Vagina (tissue), 2 donors: ENCODE measurements around the gene CBX5. TPM values are rescaled to one million over a fixed set of nuclear protein-coding genes. Genes with fewer than 3 reads are reported as not detected.
A peak's percentile ranks its signal among the peaks of the same experiment; 100 is the strongest.

Experiments used
- DNase-seq, 2 donors: peaks; one replicate each; pipeline ENCODE4 v3.0.0-alpha.2; 2017; ENCODE audit errors: extremely low spot score in 2 of 2
- H3K27ac ChIP-seq: fragments of 200-600 bp; sonication (generic); one replicate; pipeline ENCODE4 v1.5.1; 2019
- H3K27me3 ChIP-seq: fragments of 200-600 bp; sonication (generic); one replicate; pipeline ENCODE4 v1.5.1; 2019
- H3K36me3 ChIP-seq, 2 donors: fragments of 200-600 bp; sonication (generic); one replicate each; pipeline ENCODE4 v1.5.1; 2017 to 2019
- H3K4me1 ChIP-seq: fragments of 200-600 bp; sonication (generic); one replicate; pipeline ENCODE4 v1.5.1; 2019
- H3K4me3 ChIP-seq, 2 donors: fragments of 200-600 bp; sonication (generic); 1 replicate in 1 of 2; 2 replicates in 1 of 2; pipeline ENCODE4 v1.5.1; 2016 to 2019
- H3K9me3 ChIP-seq: fragments of 200-600 bp; sonication (generic); one replicate; pipeline ENCODE4 v1.5.1; 2019
- CTCF ChIP-seq, 3 experiments: fragments of 450-650 bp in 2 of 3; fragments of 200-600 bp in 1 of 3; sonication (generic) in 1 of 3; IDR thresholded peaks; one replicate each; pipeline ENCODE4 v1.5.1; 2017 to 2019; ENCODE audit warnings: antibody characterized with exemption in 3 of 3, mild to moderate bottlenecking in 2 of 3, moderate library complexity in 2 of 3
- POLR2A ChIP-seq, 2 donors: fragments of 450-650 bp; IDR thresholded peaks; one replicate each; pipeline ENCODE4 v1.6.1; 2017; ENCODE audit warnings: antibody characterized with exemption in 2 of 2, mild to moderate bottlenecking in 2 of 2, moderate library complexity in 2 of 2
- POLR2AphosphoS5 ChIP-seq, 2 donors: sonication (generic); formaldehyde crosslinking; IDR thresholded peaks; one replicate each; pipeline ENCODE4 v1.9.0; 2017; ENCODE audit warnings: antibody characterized with exemption in 2 of 2, mild to moderate bottlenecking in 2 of 2, low read depth in 1 of 2; ENCODE audit not compliant: insufficient read depth in 1 of 2
- intact Hi-C: fragments of 100-400 bp; cut with DNase I; formaldehyde crosslinking; loops from one replicate; pipeline ENCODE4 v1.15.1; 2023
- total RNA-seq: library from RNA; depleted of rRNA; stranded (reverse); fragments of >200 nt; gene quantifications from one replicate; pipeline ENCODE4 v1.2.3, GENCODE V29; 2016

The CBX5 gene
- total RNA-seq, 1 donor from 2014 or later, result 21.6 TPM

- DNase-seq, result no peak
- intact Hi-C loops, result loop anchor here (10.0 kb wide), 1 partner anchor 153 kb away; the partner anchor contains the start of gene GPR84
- Histone ChIP-seq H3K9me3 (no peaks in the 10 kb centered on the region), H3K27me3 (peaks cover 11% of the 10 kb centered on the region), H3K27ac (no peak overlapping the region), H3K4me3 (no peak overlapping the region), H3K36me3 (no peaks in the 10 kb centered on the region), H3K4me1 (peaks cover 13% of the 10 kb centered on the region)
- TF ChIP-seq CTCF (IDR thresholded peaks at IDR 0.05) (no peak), POLR2A (IDR thresholded peaks at IDR 0.05) (no peak), POLR2AphosphoS5 (IDR thresholded peaks at IDR 0.05; ENCODE audit: insufficient read depth in 1 of 2, low read depth in 1 of 2) (no peak)
Measured at GRCh38 chr12:54211920-54212319, 68.0 kb downstream of the CBX5 start.

GRCh38 chr12:54210400-54210790 lies 69.5 kb downstream of the CBX5 start:
- Histone ChIP-seq H3K27me3 (peaks cover 11% of the 10 kb centered on the region), H3K9me3 (no peaks in the 10 kb centered on the region), H3K36me3 (no peaks in the 10 kb centered on the region), H3K4me1 (peaks cover 7% of the 10 kb centered on the region), H3K27ac (no peak overlapping the region), H3K4me3 (no peak overlapping the region)
- no peak for DNase-seq
- intact Hi-C loops, result loop anchor here (10.0 kb wide), 1 partner anchor 154 kb away; the partner anchor contains the start of gene GPR84
- no peak for TF ChIP-seq CTCF (IDR thresholded peaks at IDR 0.05)
- no peak for TF ChIP-seq POLR2A (IDR thresholded peaks at IDR 0.05)
- TF ChIP-seq POLR2AphosphoS5 (IDR thresholded peaks at IDR 0.05; ENCODE audit: insufficient read depth in 1 of 2, low read depth in 1 of 2), result no peak

- no peak for DNase-seq
- Histone ChIP-seq H3K27ac (no peak overlapping the region), H3K27me3 (peaks cover 11% of the 10 kb centered on the region), H3K36me3 (no peaks in the 10 kb centered on the region), H3K9me3 (no peaks in the 10 kb centered on the region), H3K4me1 (no peaks in the 10 kb centered on the region), H3K4me3 (no peak overlapping the region)
- TF ChIP-seq POLR2AphosphoS5 (IDR thresholded peaks at IDR 0.05; ENCODE audit: insufficient read depth in 1 of 2, low read depth in 1 of 2) (no peak), POLR2A (IDR thresholded peaks at IDR 0.05) (no peak), CTCF (IDR thresholded peaks at IDR 0.05) (no peak)
- intact Hi-C loops, result loop anchor here (5.0 kb wide), 1 partner anchor 201 kb away; the partner anchor contains the start of gene HOXC8
Measured at GRCh38 chr12:54208591-54208990, 71.3 kb downstream of the CBX5 start.

- TF ChIP-seq POLR2A (IDR thresholded peaks at IDR 0.05) (no peak), CTCF (IDR thresholded peaks at IDR 0.05) (peak; percentile 82 to 84 (median 82))
- H3K36me3 ChIP-seq, result no peaks in the 10 kb centered on the region
- H3K4me1 ChIP-seq, result no peaks in the 10 kb centered on the region
- no peak overlapping the region for H3K4me3 ChIP-seq
- H3K27ac ChIP-seq, result no peak overlapping the region
- no peak for DNase-seq
- intact Hi-C loops, result loop anchor here (5.0 kb wide), 1 partner anchor 200 kb away; the partner anchor contains the start of gene HOXC8
- H3K9me3 ChIP-seq, result no peaks in the 10 kb centered on the region
- H3K27me3 ChIP-seq, result peaks cover 6% of the 10 kb centered on the region
Measured at GRCh38 chr12:54207539-54208294, 72.2 kb downstream of the CBX5 start.

- H3K4me1 ChIP-seq, result no peaks in the 10 kb centered on the region
- DNase-seq, result no peak
- TF ChIP-seq POLR2AphosphoS5 (IDR thresholded peaks at IDR 0.05; ENCODE audit: insufficient read depth in 1 of 2, low read depth in 1 of 2), result no peak
- H3K4me3 ChIP-seq, result no peak overlapping the region
- no peaks in the 10 kb centered on the region for H3K36me3 ChIP-seq
- no peaks in the 10 kb centered on the region for H3K9me3 ChIP-seq
- intact Hi-C loops, result loop anchor here (5.0 kb wide), 1 partner anchor 199 kb away; the partner anchor contains the start of gene HOXC8
- peaks cover 6% of the 10 kb centered on the region for H3K27me3 ChIP-seq
- H3K27ac ChIP-seq, result no peak overlapping the region
Measured at GRCh38 chr12:54206791-54207190, 73.1 kb downstream of the CBX5 start.
